ENCODE data around the gene ATF6B.
"Not testable (repeated sequence)": the region's sequence is repeated elsewhere in the genome, so short reads cannot be mapped to it uniquely, and the experiment has no call there.

The ATF6B gene

GRCh38 chr6:32154514-32155161 is 26.6 kb upstream of the ATF6B start:
- DNase-seq (ENCODE audit: low read depth, low spot score) = no peak

GRCh38 chr6:32153564-32154513 is 25.8 kb upstream of the ATF6B start, which contains the start of gene PPT2:
Gene PPT2, plus strand, starts transcription at chr6:32154141. Its CDS starts 454 bp downstream, at chr6:32154595.
- peak; percentile 84 for DNase-seq (ENCODE audit: low read depth, low spot score)

- DNase-seq (ENCODE audit: low read depth, low spot score) = no peak
Measured at GRCh38 chr6:32152769-32153563, 24.9 kb upstream of the ATF6B start.

GRCh38 chr6:32151863-32152768 is 24.1 kb upstream of the ATF6B start, which contains the start of gene PRRT1:
Gene PRRT1, minus strand, starts transcription at chr6:32151939. Its CDS starts 112 bp downstream, at chr6:32151827.
- no peak for DNase-seq (ENCODE audit: low read depth, low spot score)

GRCh38 chr6:32151181-32151862 is 23.3 kb upstream of the ATF6B start:
- DNase-seq (ENCODE audit: low read depth, low spot score) = no peak

- DNase-seq (ENCODE audit: low read depth, low spot score) = no peak
Measured at GRCh38 chr6:32149932-32150870, 22.2 kb upstream of the ATF6B start.

GRCh38 chr6:32149092-32149755 is 21.2 kb upstream of the ATF6B start:
- no peak for DNase-seq (ENCODE audit: low read depth, low spot score)

- no peak for DNase-seq (ENCODE audit: low read depth, low spot score)
Measured at GRCh38 chr6:32148289-32149091, 20.4 kb upstream of the ATF6B start.

GRCh38 chr6:32147401-32148132 is 19.5 kb upstream of the ATF6B start:
- no peak for DNase-seq (ENCODE audit: low read depth, low spot score)

GRCh38 chr6:32146687-32147086 is 18.6 kb upstream of the ATF6B start:
- no peak for DNase-seq (ENCODE audit: low read depth, low spot score)

GRCh38 chr6:32146287-32146686 is 18.2 kb upstream of the ATF6B start:
- DNase-seq (ENCODE audit: low read depth, low spot score) = no peak

- DNase-seq (ENCODE audit: low read depth, low spot score) = not testable (repeated sequence)
Measured at GRCh38 chr6:32144238-32144637, 16.2 kb upstream of the ATF6B start.

- no peak for DNase-seq (ENCODE audit: low read depth, low spot score)
Measured at GRCh38 chr6:32140420-32141046, 12.5 kb upstream of the ATF6B start.

GRCh38 chr6:32139590-32139989 is 11.5 kb upstream of the ATF6B start:
- DNase-seq (ENCODE audit: low read depth, low spot score) = no peak

- DNase-seq (ENCODE audit: low read depth, low spot score) = no peak
Measured at GRCh38 chr6:32137454-32137853, 9.4 kb upstream of the ATF6B start.

GRCh38 chr6:32133786-32134185 is 5.7 kb upstream of the ATF6B start:
- DNase-seq (ENCODE audit: low read depth, low spot score) = no peak
